ENCODE results near the gene ENO4.

ENO4 gene

DNA sequence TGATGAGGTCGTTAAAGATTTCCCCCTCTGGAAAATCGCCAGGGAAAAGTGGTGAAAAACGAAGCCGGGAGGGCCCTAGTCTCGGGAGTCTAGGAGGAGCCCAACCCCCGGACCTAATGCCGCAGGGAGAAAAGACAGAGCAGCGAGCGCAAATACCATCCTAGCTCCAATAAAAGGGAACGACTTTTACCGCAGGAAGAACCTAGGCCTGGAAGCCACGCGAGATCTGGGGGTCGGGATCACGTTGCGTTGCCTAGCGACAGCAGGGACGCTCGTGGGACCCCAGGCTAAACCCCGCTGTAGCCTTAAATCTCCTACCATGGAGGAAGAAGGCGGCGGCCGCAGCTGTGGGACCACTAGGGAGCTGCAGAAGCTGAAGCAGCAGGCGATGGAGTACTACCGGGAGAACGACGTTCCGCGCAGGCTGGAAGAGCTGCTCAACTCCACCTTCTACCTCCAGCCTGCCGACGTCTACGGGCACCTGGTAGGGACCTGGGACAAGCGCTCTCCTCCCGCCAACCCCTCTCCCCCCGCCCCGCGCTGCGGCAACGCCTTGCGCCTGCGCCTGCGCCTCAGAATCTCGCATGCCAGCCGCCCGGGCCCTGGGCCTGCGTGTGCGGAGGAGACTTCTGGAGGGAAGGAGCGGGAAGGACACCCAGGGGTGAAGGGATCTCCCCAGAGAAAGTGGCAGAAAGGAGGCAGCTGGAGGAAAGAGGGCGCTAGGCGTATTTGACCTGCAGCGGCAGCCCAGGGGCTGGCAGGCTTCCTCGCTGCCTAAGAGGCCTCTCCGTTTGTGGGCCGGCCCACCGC is at the start of gene ENO4:
Gene ENO4 (plus strand): TSS at position 252 of the 810 bp plus-strand sequence. CDS start 68 bp downstream, at position 320.
- DNase-seq (ENCODE audit: insufficient read length, low spot score) (peak; percentile 69), FAIRE-seq (no peak)
- peak; percentile 28 for TF ChIP-seq POLR2A (IDR thresholded peaks at IDR 0.05; ENCODE audit: low read depth, low read length)

DNA sequence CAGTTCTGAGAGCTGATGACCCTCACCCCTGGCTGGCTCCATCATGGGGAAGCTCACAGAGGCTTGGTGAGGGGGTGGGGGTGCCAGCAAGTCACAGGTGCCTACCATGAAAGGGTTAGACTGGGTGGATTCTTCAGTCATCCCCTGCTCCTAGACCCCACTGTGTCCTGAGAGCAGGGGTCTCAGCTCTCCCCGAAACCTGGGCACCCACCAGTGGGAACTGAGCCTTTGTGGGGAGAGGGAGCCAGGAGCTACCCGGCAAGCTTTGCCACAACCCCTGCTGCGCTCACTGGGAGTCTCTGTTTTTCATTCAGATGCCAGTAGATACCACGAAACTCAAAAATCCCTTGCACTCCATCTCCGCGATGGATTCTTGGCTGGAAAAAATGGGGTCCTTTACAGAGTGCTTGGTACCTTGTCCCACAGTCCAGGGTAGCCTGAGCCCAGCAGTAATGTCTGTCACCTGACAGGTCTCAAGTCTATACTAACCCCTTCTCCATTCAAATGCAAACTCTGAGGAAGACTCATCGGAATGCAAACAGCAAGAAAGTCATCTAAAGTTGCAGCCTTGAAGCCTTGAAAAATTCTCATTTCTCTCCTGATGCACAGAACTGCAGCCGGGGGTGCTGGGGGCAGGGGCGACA is 48.9 kb upstream of the ENO4 start:
- DNase-seq (ENCODE audit: insufficient read length, low spot score) (no peak), FAIRE-seq (no peak)
- no peak for TF ChIP-seq POLR2A (IDR thresholded peaks at IDR 0.05; ENCODE audit: low read depth, low read length)

DNA sequence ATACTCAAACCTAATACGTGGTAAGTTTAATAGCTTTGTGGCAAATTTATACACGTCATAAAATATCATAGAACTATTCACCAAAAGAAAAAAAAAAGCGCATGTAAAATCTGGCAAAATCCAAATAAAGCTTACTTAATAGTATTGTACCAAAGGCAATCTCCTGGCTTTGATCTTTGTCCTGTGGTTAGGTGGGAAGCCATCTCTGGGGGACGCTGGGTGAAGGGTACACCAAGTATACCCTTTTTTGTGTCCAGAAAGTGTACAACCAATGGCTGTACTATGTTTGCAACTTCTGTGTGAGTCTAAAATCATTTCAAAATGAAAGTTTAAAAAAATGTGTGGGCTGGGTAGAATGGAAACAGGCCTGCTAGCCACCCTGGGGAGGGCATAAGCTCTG is 47.6 kb upstream of the ENO4 start:
- no peak for TF ChIP-seq POLR2A (IDR thresholded peaks at IDR 0.05; ENCODE audit: low read depth, low read length)
- FAIRE-seq (no peak), DNase-seq (ENCODE audit: insufficient read length, low spot score) (no peak)

- DNase-seq (ENCODE audit: insufficient read length, low spot score) (no peak), FAIRE-seq (no peak)
- TF ChIP-seq POLR2A (IDR thresholded peaks at IDR 0.05; ENCODE audit: low read depth, low read length): no peak
Observed at GRCh38 chr10:116802474-116802873, 46.8 kb upstream of the ENO4 start.

DNA sequence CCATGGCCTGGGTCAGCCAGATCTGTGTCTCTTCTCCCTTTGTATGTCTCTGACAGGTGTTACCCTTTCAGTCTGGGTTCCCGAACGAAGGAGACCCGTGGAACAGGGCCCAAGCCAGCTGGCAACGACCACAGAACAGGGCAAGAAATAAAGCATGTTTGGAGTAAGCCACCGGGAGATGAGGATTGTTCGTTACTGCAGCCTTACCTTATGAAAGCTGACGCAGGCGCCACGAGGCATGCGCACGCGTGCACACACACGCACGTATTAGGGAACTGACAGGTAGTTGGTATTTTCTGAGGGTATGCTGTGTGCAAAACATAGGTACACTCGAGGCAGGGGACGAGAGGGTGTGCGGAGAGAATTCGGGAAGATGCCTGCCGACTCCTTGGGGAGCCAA is 46.4 kb upstream of the ENO4 start:
- DNase-seq (ENCODE audit: insufficient read length, low spot score): no peak
- FAIRE-seq: no peak
- no peak for TF ChIP-seq POLR2A (IDR thresholded peaks at IDR 0.05; ENCODE audit: low read depth, low read length)

GRCh38 chr10:116803451-116804249 is 45.6 kb upstream of the ENO4 start:
- DNase-seq (ENCODE audit: insufficient read length, low spot score) (no peak), FAIRE-seq (no peak)
- no peak for TF ChIP-seq POLR2A (IDR thresholded peaks at IDR 0.05; ENCODE audit: low read depth, low read length)

- FAIRE-seq (no peak), DNase-seq (ENCODE audit: insufficient read length, low spot score) (no peak)
- TF ChIP-seq POLR2A (IDR thresholded peaks at IDR 0.05; ENCODE audit: low read depth, low read length): no peak
Observed at GRCh38 chr10:116808706-116809105, 40.6 kb upstream of the ENO4 start.

GRCh38 chr10:116809483-116810119 is 39.7 kb upstream of the ENO4 start:
- DNase-seq (ENCODE audit: insufficient read length, low spot score): peak; percentile 39
- no peak for TF ChIP-seq POLR2A (IDR thresholded peaks at IDR 0.05; ENCODE audit: low read depth, low read length)
- FAIRE-seq: no peak

- no peak for DNase-seq (ENCODE audit: insufficient read length, low spot score)
- FAIRE-seq: no peak
- TF ChIP-seq POLR2A (IDR thresholded peaks at IDR 0.05; ENCODE audit: low read depth, low read length): no peak
Observed at GRCh38 chr10:116810120-116810500, 39.2 kb upstream of the ENO4 start.

GRCh38 chr10:116810895-116811294 is 38.4 kb upstream of the ENO4 start:
- DNase-seq (ENCODE audit: insufficient read length, low spot score): no peak
- no peak for FAIRE-seq
- no peak for TF ChIP-seq POLR2A (IDR thresholded peaks at IDR 0.05; ENCODE audit: low read depth, low read length)

GRCh38 chr10:116811691-116812090 is 37.6 kb upstream of the ENO4 start:
- no peak for TF ChIP-seq POLR2A (IDR thresholded peaks at IDR 0.05; ENCODE audit: low read depth, low read length)
- no peak for DNase-seq (ENCODE audit: insufficient read length, low spot score)
- FAIRE-seq: no peak

DNA sequence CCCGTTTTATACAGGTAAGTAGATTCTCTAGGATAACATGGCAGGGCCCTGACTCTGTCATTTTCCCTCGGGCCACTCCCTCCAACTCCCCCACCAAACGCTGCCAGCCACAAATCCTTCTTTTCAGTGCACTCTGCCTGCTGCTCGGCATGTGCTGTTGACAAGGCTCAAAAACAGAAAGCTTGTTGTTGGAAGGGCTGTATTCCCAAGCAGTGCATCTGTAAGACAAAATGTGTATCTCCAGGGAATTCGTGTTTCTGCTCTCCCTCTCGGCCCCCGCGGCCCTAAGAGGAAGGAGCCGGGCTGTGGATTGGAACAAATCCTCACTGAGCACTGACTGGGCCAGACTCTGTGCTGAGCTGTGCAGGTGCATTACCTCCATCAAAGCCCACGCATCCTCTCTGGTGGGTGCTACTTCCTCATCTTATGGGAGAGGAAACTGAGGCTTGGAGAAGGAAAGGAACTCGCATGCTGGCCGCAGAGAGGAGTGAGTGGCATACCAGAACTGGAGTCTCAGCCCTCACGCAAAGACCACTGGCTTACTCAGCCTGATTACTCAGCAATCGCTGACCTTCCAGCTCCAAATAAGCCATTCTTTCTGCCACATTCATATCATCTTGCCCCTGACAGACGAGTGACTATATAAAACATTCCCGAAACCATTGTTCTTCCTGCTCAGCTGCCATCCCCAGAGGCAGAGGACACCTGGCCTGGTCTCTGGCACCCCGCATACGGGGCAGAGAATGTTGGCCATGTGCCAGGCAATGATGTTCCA is 33.5 kb upstream of the ENO4 start:
- no peak for TF ChIP-seq POLR2A (IDR thresholded peaks at IDR 0.05; ENCODE audit: low read depth, low read length)
- FAIRE-seq: no peak
- peak; percentile 14 for DNase-seq (ENCODE audit: insufficient read length, low spot score)

GRCh38 chr10:116817178-116817577 is 32.1 kb upstream of the ENO4 start:
- no peak for DNase-seq (ENCODE audit: insufficient read length, low spot score)
- TF ChIP-seq POLR2A (IDR thresholded peaks at IDR 0.05; ENCODE audit: low read depth, low read length): no peak
- FAIRE-seq: no peak
